GM23338 (cell line): Measurements from ENCODE around the gene CCNI. TPM values are rescaled to one million over a fixed set of nuclear protein-coding genes. Genes with fewer than 3 reads are reported as not detected.

ENCODE experiments used
- ATAC-seq: fragments of 200-7000 bp; cut with Tn5 transposase; 3 replicates; pipeline ENCODE4 v1.9.1; 2020
- DNase-seq: peaks from one replicate; pipeline ENCODE4 v3.0.0-alpha.2; 2015; ENCODE audit warnings: low spot score
- H2AFZ ChIP-seq: fragments of 200-600 bp; sonication (generic); 2 replicates; pipeline ENCODE4 v1.8.0; 2016; ENCODE audit warnings: antibody characterized with exemption, mild to moderate bottlenecking, moderate library complexity
- H3F3A ChIP-seq: fragments of 200-600 bp; sonication (generic); replicated peaks from 2 replicates; pipeline ENCODE4 v1.8.0; 2017; ENCODE audit warnings: antibody characterized with exemption, mixed run types, low read depth
- H3K27ac ChIP-seq: fragments of 200-600 bp; sonication (generic); 2 replicates; pipeline ENCODE4 v1.6.1; 2016; ENCODE audit warnings: low read depth
- H3K27me3 ChIP-seq: fragments of 200-600 bp; sonication (generic); 2 replicates; pipeline ENCODE4 v1.8.0; 2016; ENCODE audit warnings: mild to moderate bottlenecking, mixed run types, moderate library complexity; ENCODE audit not compliant: insufficient read depth
- H3K36me3 ChIP-seq: fragments of 200-600 bp; sonication (generic); 2 replicates; pipeline ENCODE4 v1.8.0; 2016; ENCODE audit warnings: mild to moderate bottlenecking; ENCODE audit not compliant: insufficient read depth
- H3K4me1 ChIP-seq: fragments of 200-600 bp; sonication (generic); 2 replicates; pipeline ENCODE4 v1.8.0; 2016; ENCODE audit warnings: mild to moderate bottlenecking, moderate library complexity; ENCODE audit not compliant: insufficient read depth
- H3K4me2 ChIP-seq: fragments of 200-600 bp; sonication (generic); 2 replicates; pipeline ENCODE4 v1.7.1; 2017; ENCODE audit warnings: mixed run types
- H3K4me3 ChIP-seq: fragments of 200-600 bp; sonication (generic); 2 replicates; pipeline ENCODE4 v1.6.1; 2016; ENCODE audit warnings: mixed run types
- H3K79me2 ChIP-seq: fragments of 200-600 bp; sonication (generic); replicated peaks from 2 replicates; pipeline ENCODE4 v1.8.0; 2017; ENCODE audit warnings: mild to moderate bottlenecking; ENCODE audit not compliant: insufficient read depth
- H3K9me2 ChIP-seq: fragments of 200-600 bp; sonication (generic); 2 replicates; pipeline ENCODE4 v1.8.0; 2017; ENCODE audit not compliant: insufficient read depth
- H4K20me1 ChIP-seq: fragments of 200-600 bp; sonication (generic); replicated peaks from 2 replicates; pipeline ENCODE4 v1.8.0; 2017; ENCODE audit warnings: mild to moderate bottlenecking; ENCODE audit not compliant: insufficient read depth
- H3K27ac Mint-ChIP-seq: 2 replicates; pipeline ENCODE4 v1.8.0; 2020; ENCODE audit warnings: inconsistent platforms, mild to moderate bottlenecking, moderate library complexity, mixed read lengths
- H3K27me3 Mint-ChIP-seq: 3 replicates; pipeline ENCODE4 v1.8.0; 2022; ENCODE audit warnings: low read depth, mild to moderate bottlenecking, moderate library complexity, mixed read lengths, inconsistent platforms; ENCODE audit not compliant: insufficient read depth, poor library complexity
- H3K36me3 Mint-ChIP-seq: 3 replicates; pipeline ENCODE4 v1.8.0; 2021; ENCODE audit warnings: low read depth, mild to moderate bottlenecking, inconsistent platforms, moderate library complexity, mixed read lengths
- H3K4me1 Mint-ChIP-seq: 3 replicates; pipeline ENCODE4 v1.8.0; 2020; ENCODE audit warnings: mild to moderate bottlenecking, inconsistent platforms, mixed read lengths
- H3K4me3 Mint-ChIP-seq: 3 replicates; pipeline ENCODE4 v1.8.0; 2021; ENCODE audit warnings: moderate library complexity, mild to moderate bottlenecking, inconsistent platforms, mixed read lengths
- H3K9me3 Mint-ChIP-seq: 3 replicates; pipeline ENCODE4 v1.8.0; 2020; ENCODE audit warnings: moderate library complexity, mild to moderate bottlenecking, inconsistent platforms, mixed read lengths
- CTCF ChIP-seq, 2 experiments: fragments of 200-600 bp in 1 of 2; sonication (generic) in 1 of 2; conservative IDR thresholded peaks; 2 replicates each; pipeline versions ENCODE4 v1.5.1 to v1.6.1; 2016 to 2017; ENCODE audit warnings: antibody characterized with exemption in 2 of 2, low read depth in 2 of 2, mild to moderate bottlenecking in 2 of 2, moderate library complexity in 1 of 2
- ETS1 ChIP-seq: IDR thresholded peaks from 2 replicates; pipeline ENCODE4 v1.6.1; 2016; ENCODE audit warnings: antibody characterized with exemption
- EZH2 ChIP-seq: fragments of 200-600 bp; sonication (generic); IDR thresholded peaks from one replicate; pipeline ENCODE4 v1.8.0; 2017; ENCODE audit warnings: antibody characterized with exemption, mild to moderate bottlenecking, low read depth; ENCODE audit not compliant: unreplicated experiment
- EZH2phosphoT487 ChIP-seq: fragments of 200-600 bp; sonication (generic); IDR thresholded peaks from one replicate; pipeline ENCODE4 v1.8.1; 2018; ENCODE audit warnings: antibody characterized with exemption; ENCODE audit not compliant: unreplicated experiment
- JUNB ChIP-seq: IDR thresholded peaks from one replicate; pipeline ENCODE4 v1.6.1; 2016; ENCODE audit warnings: antibody characterized with exemption; ENCODE audit not compliant: unreplicated experiment
- NANOG ChIP-seq: IDR thresholded peaks from 2 replicates; pipeline ENCODE4 v1.6.1; 2016; ENCODE audit warnings: antibody characterized with exemption, borderline replicate concordance
- POLR2AphosphoS5 ChIP-seq: IDR thresholded peaks from 2 replicates; pipeline ENCODE4 v1.6.1; 2016; ENCODE audit warnings: antibody characterized with exemption, low read depth
- STAT1 ChIP-seq: IDR thresholded peaks from one replicate; pipeline ENCODE4 v1.6.1; 2016; ENCODE audit warnings: antibody characterized with exemption; ENCODE audit not compliant: unreplicated experiment
- ZNF114 ChIP-seq: fragments of 250-450 bp; sonication (Bioruptor Pico); IDR thresholded peaks from 2 replicates; pipeline ENCODE4 v1.5.0; 2020; ENCODE audit warnings: mild to moderate bottlenecking, moderate library complexity
- ZNF331 ChIP-seq: fragments of 250-450 bp; sonication (Bioruptor Pico); IDR thresholded peaks from 2 replicates; pipeline ENCODE4 v1.5.0; 2020; ENCODE audit warnings: low read depth, mild to moderate bottlenecking, moderate library complexity
- polyA plus RNA-seq: library from polyadenylated mRNA; unstranded; fragments of >200 nt; fragmentation: Nextera tagmentation; extraction: Ambion mirVana; gene quantifications from 2 replicates; pipeline ENCODE4 v1.2.1, GENCODE V29; 2016
- total RNA-seq: library from RNA; depleted of rRNA; stranded (reverse); fragments of >200 nt; shearing (Covaris generic); gene quantifications from 2 replicates; pipeline ENCODE4 v1.2.3, GENCODE V29; 2014
- TF ChIP-seq, protein P1 (sequence below): IDR thresholded peaks from one replicate; pipeline ENCODE4 v1.6.1; 2018; ENCODE audit warnings: antibody characterized with exemption; ENCODE audit not compliant: unreplicated experiment

Gene CCNI
- total and polyA plus RNA-seq, 2 experiments from 2014 or later, result 207 to 248 TPM

DNA sequence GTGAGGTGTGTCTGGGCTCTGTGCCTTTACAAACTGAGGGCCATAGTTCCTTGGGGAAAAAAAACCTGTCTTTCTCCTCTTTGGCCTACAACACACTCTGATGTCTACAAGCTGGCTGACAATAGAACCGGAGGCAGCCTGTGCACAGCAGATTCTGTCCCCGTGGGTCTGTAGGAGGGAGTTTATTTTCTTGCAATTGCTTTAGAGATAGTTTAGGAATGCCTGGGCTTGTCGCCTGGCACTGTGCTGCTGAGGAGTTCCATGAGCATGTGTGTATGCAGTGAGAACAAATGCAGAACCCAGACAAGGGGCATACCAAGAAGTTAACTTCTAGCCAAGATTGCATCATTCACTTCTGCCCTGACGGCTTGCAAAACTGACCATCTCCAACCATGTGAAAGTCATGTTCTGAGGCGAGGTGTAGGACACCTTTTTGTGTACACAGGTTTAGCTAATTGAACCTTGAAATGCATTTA lies 54.1 kb downstream of the CCNI start (continued):
- TF ChIP-seq POLR2AphosphoS5 (no peak), ETS1 (no peak), STAT1 (no peak), JUNB (no peak), NANOG (no peak), CTCF (conservative IDR thresholded peaks at IDR 0.05; ENCODE audit: low read depth in 2 of 2) (no peak), EZH2phosphoT487 (no peak), ZNF114 (CRISPR knock-in tag) (no peak)
- TF ChIP-seq, protein P1, sequence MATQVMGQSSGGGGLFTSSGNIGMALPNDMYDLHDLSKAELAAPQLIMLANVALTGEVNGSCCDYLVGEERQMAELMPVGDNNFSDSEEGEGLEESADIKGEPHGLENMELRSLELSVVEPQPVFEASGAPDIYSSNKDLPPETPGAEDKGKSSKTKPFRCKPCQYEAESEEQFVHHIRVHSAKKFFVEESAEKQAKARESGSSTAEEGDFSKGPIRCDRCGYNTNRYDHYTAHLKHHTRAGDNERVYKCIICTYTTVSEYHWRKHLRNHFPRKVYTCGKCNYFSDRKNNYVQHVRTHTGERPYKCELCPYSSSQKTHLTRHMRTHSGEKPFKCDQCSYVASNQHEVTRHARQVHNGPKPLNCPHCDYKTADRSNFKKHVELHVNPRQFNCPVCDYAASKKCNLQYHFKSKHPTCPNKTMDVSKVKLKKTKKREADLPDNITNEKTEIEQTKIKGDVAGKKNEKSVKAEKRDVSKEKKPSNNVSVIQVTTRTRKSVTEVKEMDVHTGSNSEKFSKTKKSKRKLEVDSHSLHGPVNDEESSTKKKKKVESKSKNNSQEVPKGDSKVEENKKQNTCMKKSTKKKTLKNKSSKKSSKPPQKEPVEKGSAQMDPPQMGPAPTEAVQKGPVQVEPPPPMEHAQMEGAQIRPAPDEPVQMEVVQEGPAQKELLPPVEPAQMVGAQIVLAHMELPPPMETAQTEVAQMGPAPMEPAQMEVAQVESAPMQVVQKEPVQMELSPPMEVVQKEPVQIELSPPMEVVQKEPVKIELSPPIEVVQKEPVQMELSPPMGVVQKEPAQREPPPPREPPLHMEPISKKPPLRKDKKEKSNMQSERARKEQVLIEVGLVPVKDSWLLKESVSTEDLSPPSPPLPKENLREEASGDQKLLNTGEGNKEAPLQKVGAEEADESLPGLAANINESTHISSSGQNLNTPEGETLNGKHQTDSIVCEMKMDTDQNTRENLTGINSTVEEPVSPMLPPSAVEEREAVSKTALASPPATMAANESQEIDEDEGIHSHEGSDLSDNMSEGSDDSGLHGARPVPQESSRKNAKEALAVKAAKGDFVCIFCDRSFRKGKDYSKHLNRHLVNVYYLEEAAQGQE, result no peak

DNA sequence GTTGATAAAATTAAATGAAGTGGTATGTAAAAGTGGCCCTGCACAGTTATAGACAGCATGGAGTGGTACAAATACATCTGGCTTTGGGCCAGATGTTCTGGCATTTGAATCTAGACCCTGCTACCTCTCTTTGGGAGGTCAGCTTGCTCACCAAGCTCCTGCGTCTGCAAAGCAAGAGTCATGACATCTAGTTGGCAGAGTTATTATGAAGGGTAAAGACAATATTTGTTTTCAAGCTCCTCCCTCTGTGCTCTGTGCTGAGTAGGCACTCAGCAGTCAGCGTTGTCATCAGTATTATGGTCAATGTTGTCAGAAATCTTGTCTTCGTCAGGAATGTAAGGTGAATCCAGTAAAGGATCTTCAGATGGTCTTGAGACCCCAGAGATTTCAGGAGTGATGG lies 55.8 kb downstream of the CCNI start:
- no peak overlapping the region for H3K4me3 Mint-ChIP-seq
- Histone ChIP-seq H3K4me1 (peaks cover 9% of the 10 kb centered on the region), H2AFZ (no peak overlapping the region), H3K9me2 (no peaks in the 10 kb centered on the region), H3K79me2 (no peaks in the 10 kb centered on the region), H4K20me1 (no peaks in the 10 kb centered on the region), H3K27me3 (no peaks in the 10 kb centered on the region), H3K36me3 (peaks cover 12% of the 10 kb centered on the region), H3K27ac (no peak overlapping the region), H3K4me3 (no peak overlapping the region), H3F3A (no peaks in the 10 kb centered on the region), H3K4me2 (no peak overlapping the region)
- no peak overlapping the region for H3K27ac Mint-ChIP-seq
- DNase-seq, result no peak
- peaks cover 74% of the 10 kb centered on the region for H3K36me3 Mint-ChIP-seq
- H3K27me3 Mint-ChIP-seq, result no peaks in the 10 kb centered on the region
- no peaks in the 10 kb centered on the region for H3K9me3 Mint-ChIP-seq
- peaks cover 36% of the 10 kb centered on the region for H3K4me1 Mint-ChIP-seq
- no peak for ATAC-seq
- TF ChIP-seq, protein P1, result no peak
- TF ChIP-seq CTCF (conservative IDR thresholded peaks at IDR 0.05; ENCODE audit: low read depth in 2 of 2) (no peak), EZH2 (no peak), ETS1 (no peak), ZNF114 (CRISPR knock-in tag) (no peak), NANOG (no peak), EZH2phosphoT487 (no peak), ZNF331 (CRISPR knock-in tag) (no peak), POLR2AphosphoS5 (no peak)
